Hepatocyte (in vitro differentiated cells): Measurements from ENCODE around the gene WDR91. TPM values are rescaled to one million over a fixed set of nuclear protein-coding genes. Genes with fewer than 3 reads are reported as not detected.

Experiments used
- DNase-seq: peaks from one replicate; pipeline ENCODE4 v3.0.0-alpha.2; 2016; ENCODE audit warnings: low spot score
- H2AFZ ChIP-seq: fragments of 200-600 bp; sonication (generic); 2 replicates; pipeline ENCODE4 v1.6.0; 2016; ENCODE audit warnings: antibody characterized with exemption, mild to moderate bottlenecking
- H3K27ac ChIP-seq: fragments of 200-600 bp; sonication (generic); 2 replicates; pipeline ENCODE4 v1.5.1; 2016; ENCODE audit warnings: mild to moderate bottlenecking
- H3K27me3 ChIP-seq: fragments of 200-600 bp; sonication (generic); 2 replicates; pipeline ENCODE4 v1.6.1; 2016
- H3K36me3 ChIP-seq: fragments of 200-600 bp; sonication (generic); replicated peaks from 2 replicates; pipeline ENCODE4 v1.5.1; 2016; ENCODE audit warnings: low read depth; ENCODE audit not compliant: insufficient read depth
- H3K4me1 ChIP-seq: fragments of 200-600 bp; sonication (generic); 2 replicates; pipeline ENCODE4 v1.5.1; 2016; ENCODE audit warnings: mild to moderate bottlenecking, moderate library complexity; ENCODE audit not compliant: insufficient read depth
- H3K4me2 ChIP-seq: fragments of 200-600 bp; sonication (generic); 2 replicates; pipeline ENCODE4 v1.6.0; 2016
- H3K4me3 ChIP-seq: fragments of 200-600 bp; sonication (generic); 2 replicates; pipeline ENCODE4 v1.5.1; 2016; ENCODE audit warnings: mild to moderate bottlenecking
- H3K79me2 ChIP-seq: fragments of 200-600 bp; sonication (generic); 2 replicates; pipeline ENCODE4 v1.6.0; 2017; ENCODE audit warnings: mild to moderate bottlenecking
- H3K9me2 ChIP-seq: fragments of 200-600 bp; sonication (generic); replicated peaks from 2 replicates; pipeline ENCODE4 v1.6.0; 2017; ENCODE audit warnings: mild to moderate bottlenecking; ENCODE audit not compliant: insufficient read depth
- H3K9me3 ChIP-seq: fragments of 200-600 bp; sonication (generic); 2 replicates; pipeline ENCODE4 v1.5.1; 2016; ENCODE audit warnings: low read depth, mild to moderate bottlenecking
- H4K20me1 ChIP-seq: fragments of 200-600 bp; sonication (generic); 2 replicates; pipeline ENCODE4 v1.6.0; 2016; ENCODE audit warnings: mild to moderate bottlenecking; ENCODE audit not compliant: insufficient read depth, poor library complexity, severe bottlenecking
- EZH2 ChIP-seq: fragments of 200-600 bp; sonication (generic); IDR thresholded peaks from 2 replicates; pipeline ENCODE4 v1.6.1; 2016; ENCODE audit warnings: antibody characterized with exemption, mild to moderate bottlenecking, borderline replicate concordance
- EZH2phosphoT487 ChIP-seq: fragments of 200-600 bp; sonication (generic); IDR thresholded peaks from one replicate; pipeline ENCODE4 v1.6.1; 2018; ENCODE audit warnings: antibody characterized with exemption, mild to moderate bottlenecking, low read depth, moderate library complexity; ENCODE audit not compliant: unreplicated experiment, severe bottlenecking
- WGBS: methylation state at CpG from one replicate; pipeline ENCODE4 v1.1.6; 2016; ENCODE audit warnings: low lambda C conversion rate; ENCODE audit errors: missing lambda C conversion rate; 5-methylcytosine and 5-hydroxymethylcytosine counted together
- polyA plus RNA-seq: library from polyadenylated mRNA; unstranded; fragments of >200 nt; fragmentation: Nextera tagmentation; extraction: Ambion mirVana; gene quantifications from 2 replicates; pipeline ENCODE4 v1.2.1, GENCODE V29; 2016
- total RNA-seq: library from RNA; depleted of rRNA; stranded (reverse); fragments of >200 nt; gene quantifications from 2 replicates; pipeline ENCODE4 v1.2.3, GENCODE V29; 2014
- TF ChIP-seq, protein P1 (sequence below): fragments of 200-600 bp; sonication (generic); IDR thresholded peaks from 2 replicates; pipeline ENCODE4 v1.5.1; 2016; ENCODE audit warnings: antibody characterized with exemption, mild to moderate bottlenecking; ENCODE audit not compliant: poor library complexity

The WDR91 gene
- total and polyA plus RNA-seq, 2 experiments from 2014 or later = 8.0 to 8.2 TPM

DNA sequence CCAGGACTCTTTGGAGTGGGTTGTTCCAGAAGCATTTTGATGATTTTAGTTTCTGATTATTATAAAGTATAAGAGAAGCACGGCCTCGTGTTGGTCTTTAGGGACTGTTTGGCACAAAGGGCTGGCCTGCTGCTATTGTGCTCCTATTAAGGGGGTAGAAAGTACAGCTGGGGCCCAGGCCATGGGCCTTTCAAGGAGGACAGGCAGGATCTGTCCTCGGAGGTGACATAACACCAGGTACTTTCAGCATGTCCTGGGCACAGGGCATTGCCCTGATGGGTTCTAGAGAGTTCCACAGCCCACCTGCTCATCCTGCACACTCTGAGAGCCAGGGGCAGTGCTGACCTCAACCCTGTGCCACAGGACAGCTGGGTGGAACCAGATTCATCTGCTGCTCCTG is 47.3 kb upstream of the WDR91 start:
- H4K20me1 ChIP-seq = no peaks in the 10 kb centered on the region
- H3K79me2 ChIP-seq = no peaks in the 10 kb centered on the region
- no peaks in the 10 kb centered on the region for H3K36me3 ChIP-seq
- no peak overlapping the region for H3K4me2 ChIP-seq
- H3K9me2 ChIP-seq = no peaks in the 10 kb centered on the region
- H3K9me3 ChIP-seq = no peaks in the 10 kb centered on the region
- H3K4me3 ChIP-seq = no peak overlapping the region
- no peak for DNase-seq
- WGBS = 95% methylated on average over 3 of the region's 3 CpGs
- TF ChIP-seq, protein P1, sequence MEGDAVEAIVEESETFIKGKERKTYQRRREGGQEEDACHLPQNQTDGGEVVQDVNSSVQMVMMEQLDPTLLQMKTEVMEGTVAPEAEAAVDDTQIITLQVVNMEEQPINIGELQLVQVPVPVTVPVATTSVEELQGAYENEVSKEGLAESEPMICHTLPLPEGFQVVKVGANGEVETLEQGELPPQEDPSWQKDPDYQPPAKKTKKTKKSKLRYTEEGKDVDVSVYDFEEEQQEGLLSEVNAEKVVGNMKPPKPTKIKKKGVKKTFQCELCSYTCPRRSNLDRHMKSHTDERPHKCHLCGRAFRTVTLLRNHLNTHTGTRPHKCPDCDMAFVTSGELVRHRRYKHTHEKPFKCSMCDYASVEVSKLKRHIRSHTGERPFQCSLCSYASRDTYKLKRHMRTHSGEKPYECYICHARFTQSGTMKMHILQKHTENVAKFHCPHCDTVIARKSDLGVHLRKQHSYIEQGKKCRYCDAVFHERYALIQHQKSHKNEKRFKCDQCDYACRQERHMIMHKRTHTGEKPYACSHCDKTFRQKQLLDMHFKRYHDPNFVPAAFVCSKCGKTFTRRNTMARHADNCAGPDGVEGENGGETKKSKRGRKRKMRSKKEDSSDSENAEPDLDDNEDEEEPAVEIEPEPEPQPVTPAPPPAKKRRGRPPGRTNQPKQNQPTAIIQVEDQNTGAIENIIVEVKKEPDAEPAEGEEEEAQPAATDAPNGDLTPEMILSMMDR = no peak
- TF ChIP-seq EZH2 (no peak), EZH2phosphoT487 (no peak)
- H3K4me1 ChIP-seq = peaks cover 16% of the 10 kb centered on the region
- H3K27me3 ChIP-seq = no peaks in the 10 kb centered on the region
- H3K27ac ChIP-seq = no peak overlapping the region
- no peak overlapping the region for H2AFZ ChIP-seq

DNA sequence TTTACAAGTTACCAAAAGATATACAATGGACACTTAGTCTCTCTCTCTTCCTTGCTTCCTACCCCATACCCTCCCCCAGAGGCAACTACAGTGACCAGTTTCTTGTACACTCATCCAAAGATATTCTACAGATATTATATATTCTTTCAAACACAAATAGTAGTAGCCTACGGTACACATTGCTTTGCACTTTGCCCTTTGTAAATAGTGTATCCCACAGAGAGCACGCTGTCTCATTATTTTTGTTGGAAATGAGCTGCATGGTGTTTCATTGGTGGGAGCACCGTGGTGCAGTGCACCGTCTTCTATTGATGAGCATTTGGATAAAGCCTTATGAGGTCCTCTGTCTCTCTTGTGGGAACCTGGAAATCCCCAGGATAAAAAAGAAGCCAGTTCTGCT is 46.5 kb upstream of the WDR91 start:
- no peaks in the 10 kb centered on the region for H3K36me3 ChIP-seq
- H3K9me2 ChIP-seq = no peaks in the 10 kb centered on the region
- no peaks in the 10 kb centered on the region for H3K27me3 ChIP-seq
- no peaks in the 10 kb centered on the region for H3K9me3 ChIP-seq
- TF ChIP-seq, protein P1 = no peak
- no peak for TF ChIP-seq EZH2
- TF ChIP-seq EZH2phosphoT487 = no peak
- H3K4me3 ChIP-seq = no peak overlapping the region
- no peak for DNase-seq
- H3K27ac ChIP-seq = no peak overlapping the region
- H3K4me2 ChIP-seq = no peak overlapping the region
- WGBS = 56% methylated on average over 4 of the region's 4 CpGs
- H3K79me2 ChIP-seq = no peaks in the 10 kb centered on the region
- no peak overlapping the region for H2AFZ ChIP-seq
- H3K4me1 ChIP-seq = peaks cover 17% of the 10 kb centered on the region
- H4K20me1 ChIP-seq = no peaks in the 10 kb centered on the region

DNA sequence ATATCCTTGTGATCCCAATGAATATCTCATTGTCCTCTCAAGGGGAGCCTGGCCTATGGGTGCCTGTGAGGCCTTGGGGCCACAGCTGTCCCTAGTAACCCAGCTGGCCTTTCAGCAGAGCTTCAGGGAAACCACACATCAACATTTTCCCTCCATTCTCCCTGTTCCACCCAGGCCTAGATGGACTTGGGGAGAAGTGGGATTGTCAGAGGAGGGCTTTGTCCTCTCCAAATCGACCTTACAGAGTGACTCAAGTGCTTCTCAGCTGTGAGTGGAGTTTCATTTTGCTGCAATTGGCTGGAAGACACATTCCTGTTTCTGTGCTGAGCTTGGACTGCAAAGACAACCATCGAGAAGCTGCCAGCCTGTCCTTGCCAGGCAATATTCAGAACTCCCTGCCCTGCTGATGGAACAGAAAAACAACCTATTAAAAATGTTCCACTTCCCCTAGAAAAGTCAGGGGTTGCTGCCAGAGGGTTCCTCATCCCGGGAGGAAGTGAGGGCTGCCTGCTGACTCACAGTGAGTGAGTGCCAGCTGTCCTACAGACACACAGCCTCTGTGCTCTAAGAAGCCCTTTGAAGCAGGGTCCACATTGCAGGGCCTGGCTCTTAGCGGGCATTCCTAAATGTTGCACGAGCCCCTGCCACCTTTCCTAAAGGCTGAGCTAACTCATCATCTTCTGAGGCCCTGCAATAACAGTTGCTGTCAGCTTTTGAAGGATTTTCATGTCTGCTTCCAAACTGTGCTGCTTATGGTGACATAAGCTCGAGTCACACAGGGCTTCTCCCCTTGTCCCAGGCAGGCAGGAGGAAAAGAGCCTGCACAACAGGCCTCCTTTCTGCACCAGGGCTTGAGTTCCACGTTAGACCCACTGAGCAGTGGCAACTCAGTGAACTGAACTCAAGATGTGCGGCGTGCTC is 42.8 kb upstream of the WDR91 start:
- Histone ChIP-seq H4K20me1 (no peaks in the 10 kb centered on the region), H2AFZ (no peak overlapping the region), H3K27ac (peak overlapping the region; percentile 49), H3K79me2 (no peaks in the 10 kb centered on the region), H3K4me1 (peaks cover 7% of the 10 kb centered on the region), H3K4me2 (no peak overlapping the region), H3K9me2 (no peaks in the 10 kb centered on the region), H3K9me3 (no peaks in the 10 kb centered on the region), H3K27me3 (no peaks in the 10 kb centered on the region), H3K4me3 (no peak overlapping the region), H3K36me3 (no peaks in the 10 kb centered on the region)
- TF ChIP-seq EZH2 (no peak), EZH2phosphoT487 (no peak)
- TF ChIP-seq, protein P1 = no peak
- 75% methylated on average over 9 of the region's 9 CpGs for WGBS
- peak; percentile 32 for DNase-seq
